Sigmoid colon (tissue), 4 donors: ENCODE results near the gene RUNX1.

Experiments
- POLR2A ChIP-seq, 2 donors: fragments of 450-650 bp; IDR thresholded peaks; one replicate each; pipeline ENCODE4 v1.6.1; 2016; ENCODE audit warnings: antibody characterized with exemption in 2 of 2, mild to moderate bottlenecking in 2 of 2, moderate library complexity in 2 of 2
- POLR2AphosphoS5 ChIP-seq, 4 donors: sonication (generic); formaldehyde crosslinking; IDR thresholded peaks; one replicate each; pipeline ENCODE4 v1.6.1; 2017; ENCODE audit warnings: antibody characterized with exemption in 4 of 4

GRCh38 chr21:34774750-34775149 is 274.4 kb downstream of the RUNX1 start:
- TF ChIP-seq POLR2A (IDR thresholded peaks at IDR 0.05) (no peak), POLR2AphosphoS5 (IDR thresholded peaks at IDR 0.05) (no peak)
